Endothelial cell of umbilical vein (primary cell): Measurements from ENCODE around the gene HENMT1. TPM values are rescaled to one million over a fixed set of nuclear protein-coding genes. Genes with fewer than 3 reads are reported as not detected.

Experiments
- BruUV-seq: library from RNA; stranded (reverse); fragments of 400-500 nt; replicated peaks from 2 replicates; lab custom pipeline; 2021; lab: Mats Ljungman, UMichigan
- CTCF ChIA-PET: fragments of 300-600, 350-600 bp; sonication (Branson Sonifier 250); formaldehyde crosslinking; loops from one replicate; lab custom pipeline; 2021; ENCODE audit warnings: antibody characterized with exemption, inconsistent platforms; lab: Charles Lee
- POLR2A ChIA-PET: fragments of 300-600, 350-600 bp; sonication (Branson Sonifier 250); formaldehyde crosslinking; loops from one replicate; lab custom pipeline; 2021; ENCODE audit warnings: antibody characterized with exemption, inconsistent platforms; lab: Charles Lee
- DNase-seq: peaks from one replicate; pipeline ENCODE4 v3.0.0-alpha.2; 2011; ENCODE audit warnings: low read depth, low spot score
- FAIRE-seq: peaks from 2 replicates; lab custom pipeline; 2011; peaks lifted over from hg19 to GRCh38; lab: Jason Lieb, UNC
- H2AFZ ChIP-seq: 2 replicates; pipeline ENCODE4 v1.6.0; 2012; ENCODE audit warnings: low read depth, low read length, control low read depth, inconsistent platforms
- H3K27ac ChIP-seq: 2 replicates; pipeline ENCODE4 v1.5.1; 2011; ENCODE audit warnings: low read depth, mild to moderate bottlenecking, control low read depth, low read length, moderate library complexity; ENCODE audit not compliant: insufficient read depth
- H3K27me3 ChIP-seq, 2 experiments: 2 replicates each; pipeline versions ENCODE4 v1.6.0 to v1.6.1; 2011; ENCODE audit warnings: low read length in 2 of 2, mixed read lengths in 1 of 2; ENCODE audit not compliant: control insufficient read depth in 2 of 2, insufficient read depth in 2 of 2
- H3K36me3 ChIP-seq, 2 experiments: 2 replicates in 1 of 2; 3 replicates in 1 of 2; pipeline ENCODE4 v1.5.1; 2011; ENCODE audit warnings: low read length in 2 of 2, mild to moderate bottlenecking in 1 of 2, moderate library complexity in 1 of 2; ENCODE audit not compliant: control insufficient read depth in 2 of 2, insufficient read depth in 2 of 2; ENCODE audit errors: extremely low read depth in 1 of 2
- H3K4me1 ChIP-seq: 3 replicates; pipeline ENCODE4 v1.5.1; 2011; ENCODE audit warnings: mild to moderate bottlenecking, low read length; ENCODE audit not compliant: control insufficient read depth, insufficient read depth; ENCODE audit errors: extremely low read depth
- H3K4me2 ChIP-seq: 2 replicates; pipeline ENCODE4 v1.6.1; 2011; ENCODE audit warnings: low read length, control low read depth, mixed read lengths; ENCODE audit not compliant: insufficient read depth
- H3K4me3 ChIP-seq, 3 experiments: fragments of 200-600 bp in 1 of 3; sonication (generic), shearing (Covaris generic) in 1 of 3; replicated peaks in 1 of 3; 2 replicates each; pipeline ENCODE4 v1.5.1; 2011 to 2016; ENCODE audit warnings: control low read depth in 3 of 3, low read length in 3 of 3, mild to moderate bottlenecking in 2 of 3, inconsistent platforms in 1 of 3, low read depth in 1 of 3, moderate library complexity in 1 of 3; ENCODE audit not compliant: insufficient read depth in 1 of 3
- H3K79me2 ChIP-seq: 2 replicates; pipeline ENCODE4 v1.6.0; 2012; ENCODE audit warnings: low read length, inconsistent platforms; ENCODE audit not compliant: control insufficient read depth, insufficient read depth
- H3K9ac ChIP-seq: replicated peaks from 2 replicates; pipeline ENCODE3; 2011; ENCODE audit warnings: low read length, control low read depth; ENCODE audit not compliant: insufficient read depth; ENCODE audit errors: extremely low read depth
- H3K9me1 ChIP-seq: replicated peaks from 3 replicates; pipeline ENCODE4 v1.6.0; 2011; ENCODE audit warnings: mild to moderate bottlenecking, low read length; ENCODE audit not compliant: control insufficient read depth, insufficient read depth; ENCODE audit errors: extremely low read depth
- H3K9me3 ChIP-seq: replicated peaks from 2 replicates; pipeline ENCODE4 v1.5.1; 2012; ENCODE audit warnings: low read length, inconsistent platforms; ENCODE audit not compliant: control insufficient read depth, insufficient read depth
- H4K20me1 ChIP-seq: replicated peaks from 2 replicates; pipeline ENCODE3; 2011; ENCODE audit warnings: mild to moderate bottlenecking, low read length; ENCODE audit not compliant: control insufficient read depth, insufficient read depth; ENCODE audit errors: extremely low read depth
- CTCF ChIP-seq, 2 donors: IDR thresholded peaks; 1 replicate in 1 of 2; 2 replicates in 1 of 2; pipeline ENCODE4 v1.5.1; 2011; ENCODE audit warnings: low read length in 2 of 2, mild to moderate bottlenecking in 2 of 2, moderate library complexity in 2 of 2, control low read depth in 1 of 2, inconsistent platforms in 1 of 2, low read depth in 1 of 2; ENCODE audit not compliant: insufficient read depth in 1 of 2; ENCODE audit errors: extremely low read depth in 1 of 2
- EZH2 ChIP-seq: IDR thresholded peaks from 2 replicates; pipeline ENCODE4 v1.6.1; 2012; ENCODE audit warnings: borderline replicate concordance, low read depth, mild to moderate bottlenecking, moderate library complexity, low read length, inconsistent platforms; ENCODE audit not compliant: severe bottlenecking
- FOS ChIP-seq: IDR thresholded peaks from 2 replicates; pipeline ENCODE4 v1.6.1; 2011; ENCODE audit warnings: mild to moderate bottlenecking, low read length, moderate library complexity, borderline replicate concordance; ENCODE audit not compliant: insufficient read depth
- GATA2 ChIP-seq: IDR thresholded peaks from 2 replicates; pipeline ENCODE4 v1.7.0; 2011; ENCODE audit warnings: low read depth, mild to moderate bottlenecking, moderate library complexity, mixed read lengths, low read length; ENCODE audit not compliant: insufficient read length, insufficient read depth
- JUN ChIP-seq: IDR thresholded peaks from 2 replicates; pipeline ENCODE4 v1.6.1; 2011; ENCODE audit warnings: borderline replicate concordance, low read depth; ENCODE audit not compliant: insufficient read length, insufficient read depth
- MAX ChIP-seq: IDR thresholded peaks from 2 replicates; pipeline ENCODE4 v1.6.1; 2011; ENCODE audit not compliant: insufficient read depth, insufficient read length
- MYC ChIP-seq: IDR thresholded peaks from one replicate; pipeline ENCODE4 v1.6.1; 2011; ENCODE audit warnings: mild to moderate bottlenecking, low read depth, low read length
- POLR2A ChIP-seq: IDR thresholded peaks from 2 replicates; pipeline ENCODE4 v1.6.1; 2012; ENCODE audit warnings: low read depth, mild to moderate bottlenecking, control low read depth, low read length
- POLR2AphosphoS5 ChIP-seq: IDR thresholded peaks from 2 replicates; pipeline ENCODE4 v1.6.1; 2012; ENCODE audit warnings: low read depth, mild to moderate bottlenecking, control low read depth, low read length, moderate library complexity; ENCODE audit not compliant: insufficient read depth
- dilution Hi-C: fragments of 300-500 bp; cut with MboI; formaldehyde crosslinking; loops from one replicate; pipeline ENCODE4 v1.15.0; 2019; ENCODE audit warnings: low sequenced_read_pairs; ENCODE audit not compliant: extremely low pct_ligation_motif_present
- intact Hi-C: fragments of 100-400 bp; cut with micrococcal nuclease; formaldehyde crosslinking; loops from one replicate; pipeline ENCODE4 v1.10.0; 2022
- polyA plus RNA-seq, 4 experiments: library from polyadenylated mRNA; depleted of rRNA in 3 of 4; stranded (reverse) in 3 of 4; unstranded in 1 of 4; fragments of >200 nt; gene quantifications; 2 replicates each; pipeline versions ENCODE4 v1.2.1 to v1.2.3, GENCODE V29; 2011 to 2012; ENCODE audit warnings: missing spikeins in 1 of 4
- total RNA-seq: library from RNA; stranded (reverse); gene quantifications from 2 replicates; pipeline ENCODE4 v1.2.3, GENCODE V29; 2021

HENMT1 gene
- total and polyA plus RNA-seq, 2 donors (not counting 3 experiments of a cell fraction or from before 2014, with no cell fraction given) = 4.4 to 4.5 TPM

- Histone ChIP-seq H3K36me3 (peaks cover 0 to 1% of the 10 kb centered on the region in 2 experiments), H2AFZ (no peak overlapping the region), H3K79me2 (no peaks in the 10 kb centered on the region), H3K9ac (no peak overlapping the region), H4K20me1 (no peaks in the 10 kb centered on the region), H3K9me1 (no peaks in the 10 kb centered on the region), H3K27ac (no peak overlapping the region), H3K4me1 (no peaks in the 10 kb centered on the region), H3K27me3 (no peaks in the 10 kb centered on the region), H3K9me3 (no peaks in the 10 kb centered on the region), H3K4me2 (no peak overlapping the region), H3K4me3 (no peak overlapping the region)
- ChIA-PET CTCF (interaction anchor here (2.9 kb wide), 1 partner anchor 9 kb away, joined by 15 read pairs; no protein-coding TSS in a partner anchor), POLR2A (no interaction called here)
- no peak for TF ChIP-seq MYC
- TF ChIP-seq CTCF (IDR thresholded peaks at IDR 0.05; ENCODE audit: extremely low read depth in 1 of 2, insufficient read depth in 1 of 2, low read depth in 1 of 2, low read length in 2 of 2) = no peak
- no peak for TF ChIP-seq GATA2
- no peak for TF ChIP-seq MAX
- TF ChIP-seq JUN = no peak
- TF ChIP-seq EZH2 = no peak
- no peak for TF ChIP-seq POLR2AphosphoS5
- TF ChIP-seq POLR2A = no peak
- no peak for TF ChIP-seq FOS
- DNase-seq (no peak), FAIRE-seq (no peak)
- dilution Hi-C loops = no loop called here
- intact Hi-C loops = no loop called here
- BruUV-seq = no TSS peak
These were observed 26.4 kb downstream of the HENMT1 start for GRCh38 chr1:108634521-108634920.
